Gastroesophageal sphincter (tissue), 3 donors: ENCODE results near the gene NAALADL2.

Experiments
- CTCF ChIP-seq, 4 experiments: fragments of 200-600 bp in 2 of 4; fragments of 450-650 bp in 2 of 4; sonication (generic) in 1 of 4; IDR thresholded peaks; one replicate each; pipeline ENCODE4 v1.5.1; 2017 to 2019; ENCODE audit warnings: antibody characterized with exemption in 4 of 4, mild to moderate bottlenecking in 2 of 4, moderate library complexity in 2 of 4
- EP300 ChIP-seq: sonication (generic); formaldehyde crosslinking; IDR thresholded peaks from one replicate; pipeline ENCODE4 v1.6.1; 2017; ENCODE audit warnings: antibody characterized with exemption, mild to moderate bottlenecking
- POLR2A ChIP-seq, 2 donors: fragments of 450-650 bp; IDR thresholded peaks; one replicate each; pipeline ENCODE4 v1.6.1; 2017; ENCODE audit warnings: antibody characterized with exemption in 2 of 2, mild to moderate bottlenecking in 2 of 2, moderate library complexity in 1 of 2
- POLR2AphosphoS5 ChIP-seq: sonication (generic); formaldehyde crosslinking; IDR thresholded peaks from one replicate; pipeline ENCODE4 v1.6.1; 2017; ENCODE audit warnings: antibody characterized with exemption

GRCh38 chr3:175295248-175296130 is 436.4 kb downstream of the NAALADL2 start:
- TF ChIP-seq CTCF (IDR thresholded peaks at IDR 0.05): no peak
- TF ChIP-seq POLR2A (IDR thresholded peaks at IDR 0.05): no peak
- no peak for TF ChIP-seq POLR2AphosphoS5
- no peak for TF ChIP-seq EP300
